Umbilical cord (tissue), 2 donors: Measurements from ENCODE around the gene B4GALNT4. TPM values are rescaled to one million over a fixed set of nuclear protein-coding genes. Genes with fewer than 3 reads are reported as not detected.
"Not testable (repeated sequence)": the region's sequence is repeated elsewhere in the genome, so short reads cannot be mapped to it uniquely, and the experiment has no call there.

ENCODE experiments used
- DNase-seq: peaks from one replicate; pipeline ENCODE4 v3.0.0-alpha.2; 2015; ENCODE audit warnings: low spot score
- total RNA-seq: library from RNA; depleted of rRNA; stranded (reverse); fragments of >200 nt; gene quantifications from one replicate; pipeline ENCODE4 v1.2.3, GENCODE V29; 2014; ENCODE audit warnings: low replicate concordance; ENCODE audit not compliant: insufficient read depth

Gene B4GALNT4
- total RNA-seq, 1 donor from 2014 or later = 7.2 TPM

- DNase-seq = no peak
Measured at GRCh38 chr11:392102-392777, 22.9 kb downstream of the B4GALNT4 start.

- DNase-seq = peak; percentile 69
Measured at GRCh38 chr11:393219-394033, 24.1 kb downstream of the B4GALNT4 start.

- peak; percentile 80 for DNase-seq
Measured at GRCh38 chr11:394034-394857, 24.9 kb downstream of the B4GALNT4 start, which contains the start of gene PKP3. PKP3 (plus strand) TSS chr11:394209; CDS start chr11:394293, 84 bp downstream.

DNA sequence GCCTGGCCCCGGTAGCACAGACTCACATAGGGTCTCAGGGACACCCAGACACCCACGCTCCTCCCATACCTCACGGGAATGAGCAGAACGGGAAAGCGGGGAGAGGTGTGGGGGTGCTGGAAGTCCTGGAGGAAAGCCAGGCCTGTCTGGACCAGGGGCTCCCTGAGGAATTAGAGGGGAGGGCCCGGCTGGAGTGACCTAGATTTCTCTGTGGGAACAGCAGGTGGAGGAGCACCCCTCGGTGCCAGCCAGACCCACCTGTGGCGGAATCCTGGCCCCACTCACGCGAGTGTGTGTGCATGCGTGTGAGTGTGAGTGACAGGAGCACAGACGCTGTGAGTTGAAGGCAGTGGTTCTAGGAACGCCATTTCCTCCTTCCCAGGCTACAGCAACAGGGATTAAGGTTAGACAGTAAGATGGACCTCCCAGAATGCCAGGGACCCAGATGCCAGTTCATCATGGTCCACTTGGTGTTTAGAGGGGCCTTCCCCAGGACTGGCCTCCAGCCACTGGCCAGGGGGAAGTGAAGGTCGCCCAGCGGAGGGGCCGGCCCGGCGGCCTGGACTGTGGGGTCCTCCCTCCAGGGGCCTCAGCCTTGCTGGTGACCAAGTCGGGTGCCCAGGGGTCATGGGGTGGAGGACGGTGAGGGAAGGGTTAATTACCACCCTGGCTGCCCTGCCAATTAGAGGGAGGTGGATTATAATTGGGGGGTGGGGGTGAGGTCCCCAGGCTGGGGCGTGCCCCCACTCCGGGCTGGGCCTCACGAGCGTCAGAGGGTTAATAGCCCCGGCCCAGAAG lies 25.8 kb downstream of the B4GALNT4 start:
- no peak for DNase-seq

- no peak for DNase-seq
Measured at GRCh38 chr11:395866-396265, 26.6 kb downstream of the B4GALNT4 start.

GRCh38 chr11:396511-396947 lies 27.2 kb downstream of the B4GALNT4 start:
- no peak for DNase-seq

- peak; percentile 65 for DNase-seq
Measured at GRCh38 chr11:396948-397548, 27.7 kb downstream of the B4GALNT4 start.

- no peak for DNase-seq
Measured at GRCh38 chr11:398826-399225, 29.5 kb downstream of the B4GALNT4 start.

DNA sequence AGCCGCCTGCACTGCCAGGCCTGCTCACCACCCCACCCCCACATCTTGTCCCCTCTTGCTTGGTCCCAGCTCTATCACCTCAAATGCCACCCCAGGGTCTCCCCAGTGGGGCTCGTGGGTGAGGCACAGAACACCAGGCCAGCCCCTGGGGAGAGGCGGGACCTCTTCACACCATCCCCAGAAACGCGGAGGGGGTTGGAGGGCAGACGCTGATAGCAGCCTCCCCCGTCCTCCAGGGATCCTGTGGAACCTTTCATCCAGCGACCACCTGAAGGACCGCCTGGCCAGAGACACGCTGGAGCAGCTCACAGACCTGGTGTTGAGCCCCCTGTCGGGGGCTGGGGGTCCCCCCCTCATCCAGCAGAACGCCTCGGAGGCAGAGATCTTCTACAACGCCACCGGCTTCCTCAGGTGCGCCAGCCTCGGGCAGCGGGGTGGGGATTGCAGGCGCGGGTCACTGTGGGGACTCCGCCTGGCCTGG lies 30.5 kb downstream of the B4GALNT4 start:
- no peak for DNase-seq

DNA sequence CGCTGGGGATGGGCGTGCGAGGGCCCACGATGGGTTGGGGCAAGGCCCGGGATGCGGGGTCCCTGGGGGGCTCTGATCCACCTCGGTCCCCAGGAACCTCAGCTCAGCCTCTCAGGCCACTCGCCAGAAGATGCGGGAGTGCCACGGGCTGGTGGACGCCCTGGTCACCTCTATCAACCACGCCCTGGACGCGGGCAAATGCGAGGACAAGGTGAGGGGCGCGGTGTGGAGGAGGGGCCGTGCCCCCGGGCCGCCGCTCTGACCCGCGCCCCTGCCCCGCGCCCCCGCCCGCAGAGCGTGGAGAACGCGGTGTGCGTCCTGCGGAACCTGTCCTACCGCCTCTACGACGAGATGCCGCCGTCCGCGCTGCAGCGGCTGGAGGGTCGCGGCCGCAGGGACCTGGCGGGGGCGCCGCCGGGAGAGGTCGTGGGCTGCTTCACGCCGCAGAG lies 31.0 kb downstream of the B4GALNT4 start:
- DNase-seq = no peak

DNA sequence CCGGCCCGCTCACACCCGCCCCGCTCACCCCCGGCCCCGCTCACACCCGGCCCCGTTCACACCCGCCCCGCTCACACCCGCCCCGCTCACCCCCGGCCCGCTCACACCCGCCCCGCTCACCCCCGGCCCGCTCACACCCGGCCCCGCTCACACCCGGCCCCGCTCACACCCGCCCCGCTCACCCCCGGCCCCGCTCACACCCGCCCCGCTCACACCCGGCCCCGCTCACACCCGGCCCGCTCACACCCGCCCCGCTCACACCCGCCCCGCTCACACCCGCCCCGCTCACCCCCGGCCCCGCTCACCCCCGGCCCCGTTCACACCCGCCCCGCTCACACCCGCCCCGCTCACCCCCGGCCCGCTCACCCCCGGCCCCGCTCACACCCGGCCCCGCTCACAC lies 31.9 kb downstream of the B4GALNT4 start:
- not testable (repeated sequence) for DNase-seq

DNA sequence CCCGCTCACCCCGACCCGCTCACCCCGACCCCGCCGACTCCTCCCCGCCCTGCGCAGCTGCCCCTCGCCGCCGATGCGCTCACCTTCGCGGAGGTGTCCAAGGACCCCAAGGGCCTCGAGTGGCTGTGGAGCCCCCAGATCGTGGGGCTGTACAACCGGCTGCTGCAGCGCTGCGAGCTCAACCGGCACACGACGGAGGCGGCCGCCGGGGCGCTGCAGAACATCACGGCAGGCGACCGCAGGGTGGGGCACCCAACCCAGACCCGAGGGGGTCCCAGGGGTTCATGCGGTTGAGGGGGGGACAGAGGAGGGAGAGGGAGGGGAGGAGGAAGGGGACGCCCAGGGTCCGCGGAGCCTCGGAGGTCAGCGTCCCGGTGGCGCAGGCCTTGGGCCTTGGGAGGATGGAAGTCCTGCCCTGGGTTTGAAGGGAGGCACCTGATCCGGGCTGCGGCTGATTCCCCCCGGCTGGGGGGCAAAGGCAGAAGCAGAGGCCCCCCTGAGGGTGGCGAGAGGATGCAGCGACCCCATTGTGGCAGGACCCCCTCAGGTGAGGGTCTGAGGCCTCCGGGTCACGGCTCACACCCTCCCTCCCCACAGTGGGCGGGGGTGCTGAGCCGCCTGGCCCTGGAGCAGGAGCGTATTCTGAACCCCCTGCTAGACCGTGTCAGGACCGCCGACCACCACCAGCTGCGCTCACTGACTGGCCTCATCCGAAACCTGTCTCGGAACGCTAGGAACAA lies 33.9 kb downstream of the B4GALNT4 start:
- no peak for DNase-seq

- DNase-seq = no peak
Measured at GRCh38 chr11:403761-404431, 34.6 kb downstream of the B4GALNT4 start.

DNA sequence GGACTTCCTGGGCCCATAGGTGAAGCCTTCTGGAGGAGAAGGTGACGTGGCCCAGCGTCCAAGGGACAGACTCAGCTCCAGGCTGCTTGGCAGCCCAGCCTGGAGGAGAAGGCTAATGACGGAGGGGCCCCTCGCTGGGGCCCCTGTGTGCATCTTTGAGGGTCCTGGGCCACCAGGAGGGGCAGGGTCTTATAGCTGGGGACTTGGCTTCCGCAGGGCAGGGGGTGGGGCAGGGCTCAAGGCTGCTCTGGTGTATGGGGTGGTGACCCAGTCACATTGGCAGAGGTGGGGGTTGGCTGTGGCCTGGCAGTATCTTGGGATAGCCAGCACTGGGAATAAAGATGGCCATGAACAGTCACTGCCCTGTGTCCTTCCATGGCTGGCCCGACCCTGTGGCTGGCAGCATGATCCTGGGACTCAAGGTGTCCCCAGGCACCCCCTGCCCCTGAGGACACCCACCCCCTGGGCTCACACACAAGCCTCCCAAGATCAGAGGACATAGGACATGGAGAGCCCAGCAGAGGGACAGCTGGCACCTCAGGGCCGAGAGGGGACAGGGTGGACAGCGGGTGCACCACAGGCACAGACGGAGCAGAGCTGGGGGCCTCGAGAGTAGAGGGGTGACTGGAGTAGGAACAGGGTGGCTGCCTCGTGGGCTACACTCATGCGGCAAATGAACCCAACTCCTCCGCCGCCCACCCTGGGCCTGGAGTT lies 35.4 kb downstream of the B4GALNT4 start:
- no peak for DNase-seq

GRCh38 chr11:405323-405953 lies 36.1 kb downstream of the B4GALNT4 start:
- peak; percentile 69 for DNase-seq

- DNase-seq = no peak
Measured at GRCh38 chr11:405954-406795, 36.9 kb downstream of the B4GALNT4 start.
